Stimulated activated CD4-positive, alpha-beta T cell treated with anti-CD3 and anti-CD28 coated beads, Interleukin-12 subunit alpha, Interleukin-12 subunit beta, amount 100 ng/mL, for 48 hours (primary cell): ENCODE results near the gene ARID1B.

Source experiments
- DNase-seq, 3 donors: peaks; one replicate each; pipeline ENCODE4 v3.0.0-alpha.2; 2020; ENCODE audit warnings: low read depth in 2 of 3, low spot score in 1 of 3

ARID1B gene

GRCh38 chr6:157171801-157172200 lies 394.6 kb downstream of the ARID1B start:
- DNase-seq, result no peak

GRCh38 chr6:157172231-157172701 lies 395.1 kb downstream of the ARID1B start:
- DNase-seq, result no peak

GRCh38 chr6:157172830-157173536 lies 395.8 kb downstream of the ARID1B start:
- no peak for DNase-seq

GRCh38 chr6:157173776-157174175 lies 396.6 kb downstream of the ARID1B start:
- no peak for DNase-seq

GRCh38 chr6:157174731-157175130 lies 397.6 kb downstream of the ARID1B start:
- DNase-seq, result no peak

- DNase-seq, result no peak
These were observed 400.7 kb downstream of the ARID1B start for GRCh38 chr6:157177731-157178336.

- no peak for DNase-seq
These were observed 404.5 kb downstream of the ARID1B start for GRCh38 chr6:157181649-157182048.

GRCh38 chr6:157182503-157183264 lies 405.5 kb downstream of the ARID1B start:
- no peak for DNase-seq

- peak; percentile 28 to 46 (median 35) for DNase-seq
These were observed 407.2 kb downstream of the ARID1B start for GRCh38 chr6:157184202-157185015.

GRCh38 chr6:157185171-157185570 lies 408.0 kb downstream of the ARID1B start:
- no peak for DNase-seq

- DNase-seq, result no peak
These were observed 408.8 kb downstream of the ARID1B start for GRCh38 chr6:157185986-157186385.

- DNase-seq, result no peak
These were observed 409.6 kb downstream of the ARID1B start for GRCh38 chr6:157186785-157187181.

- DNase-seq, result no peak
These were observed 410.3 kb downstream of the ARID1B start for GRCh38 chr6:157187182-157188083.

- DNase-seq, result no peak
These were observed 411.0 kb downstream of the ARID1B start for GRCh38 chr6:157188213-157188612.

GRCh38 chr6:157193443-157193996 lies 416.3 kb downstream of the ARID1B start:
- DNase-seq, result no peak

- no peak for DNase-seq
These were observed 416.9 kb downstream of the ARID1B start for GRCh38 chr6:157194110-157194509.

GRCh38 chr6:157194643-157195042 lies 417.5 kb downstream of the ARID1B start:
- no peak for DNase-seq

- no peak for DNase-seq
These were observed 419.2 kb downstream of the ARID1B start for GRCh38 chr6:157196391-157196790.

GRCh38 chr6:157198425-157199279 lies 421.5 kb downstream of the ARID1B start:
- DNase-seq, result no peak
